ENCODE measurements around the gene OLFML2A. TPM values are rescaled to one million over a fixed set of nuclear protein-coding genes. Genes with fewer than 3 reads are reported as not detected.

Gene OLFML2A
- total and polyA plus RNA-seq, 2 of the 4 experiments (the other 2 are of a cell fraction) = 2.0 to 5.9 TPM

- no TSS peak for BruUV-seq (replicated peaks)
- Histone ChIP-seq H3K36me3 (ENCODE audit: control insufficient read depth, insufficient read depth, low read length) (no peaks in the 10 kb centered on the region), H2BK15ac (ENCODE audit: low read depth, low read length) (no peak overlapping the region), H2AFZ (replicated peaks; ENCODE audit: low read length, poor library complexity) (no peak overlapping the region), H3K9ac (ENCODE audit: low read depth, low read length) (no peak overlapping the region), H4K20me1 (ENCODE audit: insufficient read depth, low read length) (peaks cover 9% of the 10 kb centered on the region; the same call in 1 of the 2 replicates), H2BK120ac (ENCODE audit: low read depth, low read length) (no peak overlapping the region), H3K18ac (ENCODE audit: low read depth, low read length) (no peak overlapping the region), H3K27me3 (ENCODE audit: control insufficient read depth, insufficient read depth, low read length) (peaks cover 79% of the 10 kb centered on the region), H3K79me1 (ENCODE audit: low read depth in 1 of 2, low read length in 2 of 2) (no peaks in the 10 kb centered on the region), H3K27ac (ENCODE audit: insufficient read depth, low read length) (no peak overlapping the region), H4K8ac (ENCODE audit: low read depth in 2 of 2, low read length in 2 of 2) (no peak overlapping the region), H3K4ac (ENCODE audit: low read depth, low read length) (no peak overlapping the region), H4K91ac (ENCODE audit: insufficient read depth, low read depth, low read length) (no peak overlapping the region), H3K56ac (ENCODE audit: extremely low read depth, insufficient read depth, low read length) (no peak overlapping the region), H2BK5ac (ENCODE audit: low read depth, low read length, poor library complexity, severe bottlenecking) (no peak overlapping the region), H3K9me3 (ENCODE audit: control insufficient read depth, insufficient read depth, low read length) (no peaks in the 10 kb centered on the region), H3K14ac (replicated peaks; ENCODE audit: low read depth, low read length) (no peak overlapping the region), H3K4me3 (ENCODE audit: insufficient read depth, low read depth, low read length) (no peak overlapping the region), H3K4me2 (ENCODE audit: low read depth, low read length) (no peak overlapping the region), H3K4me1 (ENCODE audit: control insufficient read depth, insufficient read depth, low read length) (peaks cover 2% of the 10 kb centered on the region; the same call in 1 of the 2 replicates), H3K9me1 (ENCODE audit: insufficient read depth, low read length) (no peaks in the 10 kb centered on the region), H2AK5ac (ENCODE audit: low read depth, low read length) (no peak overlapping the region), H2AK9ac (replicated peaks; ENCODE audit: low read depth, low read length, poor library complexity) (no peak overlapping the region), H3K23ac (ENCODE audit: low read depth, low read length) (no peak overlapping the region), H2BK20ac (ENCODE audit: low read depth, low read length) (no peak overlapping the region), H4K5ac (ENCODE audit: low read depth, low read length) (no peak overlapping the region)
- dilution Hi-C loops (cut with HindIII; ENCODE audit: low sequenced_read_pairs, unreplicated experiment) (no loop called here), intact Hi-C loops (cut with micrococcal nuclease) (loop anchor here (2.0 kb wide), 1 partner anchor 53 kb away; no protein-coding TSS in a partner anchor), in situ Hi-C loops (cut with MboI; ENCODE audit: low sequenced_read_pairs) (no loop called here)
- no peak for DNase-seq
- TF ChIP-seq MAFK (IDR thresholded peaks at IDR 0.05; ENCODE audit: low read depth, low read length) (no peak), ELK1 (IDR thresholded peaks at IDR 0.05; ENCODE audit: borderline replicate concordance, low read depth, low read length) (no peak), MAZ (IDR thresholded peaks at IDR 0.05; ENCODE audit: borderline replicate concordance, low read depth, low read length) (no peak), RCOR1 (IDR thresholded peaks at IDR 0.05; ENCODE audit: insufficient replicate concordance, low read length) (no peak), RFX5 (IDR thresholded peaks at IDR 0.05; ENCODE audit: low read depth, low read length) (no peak), POLR2A (IDR thresholded peaks at IDR 0.05; ENCODE audit: low read depth, low read length) (no peak), CTCF (conservative IDR thresholded peaks at IDR 0.05; ENCODE audit: low read depth, low read length) (no peak), CEBPB (IDR thresholded peaks at IDR 0.05; ENCODE audit: low read depth, low read length) (no peak), CHD1 (IDR thresholded peaks at IDR 0.05; ENCODE audit: low read depth, low read length) (no peak), MXI1 (IDR thresholded peaks at IDR 0.05; ENCODE audit: borderline replicate concordance, low read depth, low read length) (no peak), NFE2L2 (IDR thresholded peaks at IDR 0.05; ENCODE audit: low read depth, low read length) (no peak), RAD21 (IDR thresholded peaks at IDR 0.05; ENCODE audit: low read length) (no peak)
- WGBS, 2 experiments (ENCODE audit: extremely low coverage in 2 of 2, insufficient read length in 1 of 2) = 33% methylated on average over 2 of the region's 6 CpGs; no CpG with 5 or more reads in 1 of the 2 experiments
- ChIA-PET CTCF (interaction anchor here (1.1 to 2.9 kb wide), 3 partner anchors 49 to 88 kb away, joined by 4 to 10 read pairs (median 4); partner anchors contain the start of gene WDR38), POLR2A (ENCODE audit: unreplicated experiment) (no interaction called here)
- ATAC-seq (ENCODE audit: low read depth) = no peak
Measured at GRCh38 chr9:124765439-124765835, 11.5 kb upstream of the OLFML2A start.
